Placental pericyte (primary cell): ENCODE measurements around the gene COA7. TPM values are rescaled to one million over a fixed set of nuclear protein-coding genes. Genes with fewer than 3 reads are reported as not detected.

Source experiments
- small RNA-seq: library from RNA; depleted of rRNA; stranded (forward); fragments of <200 nt; gene quantifications from one replicate; pipeline ENCODE3, GENCODE V24; 2012; ENCODE audit warnings: low replicate concordance
- total RNA-seq: library from RNA; depleted of rRNA; stranded (reverse); fragments of >200 nt; gene quantifications from 2 replicates; pipeline ENCODE4 v1.2.3, GENCODE V29; 2012

COA7 gene
- 12.0 and 17.2 TPM in 2 replicates for total RNA-seq

DNA sequence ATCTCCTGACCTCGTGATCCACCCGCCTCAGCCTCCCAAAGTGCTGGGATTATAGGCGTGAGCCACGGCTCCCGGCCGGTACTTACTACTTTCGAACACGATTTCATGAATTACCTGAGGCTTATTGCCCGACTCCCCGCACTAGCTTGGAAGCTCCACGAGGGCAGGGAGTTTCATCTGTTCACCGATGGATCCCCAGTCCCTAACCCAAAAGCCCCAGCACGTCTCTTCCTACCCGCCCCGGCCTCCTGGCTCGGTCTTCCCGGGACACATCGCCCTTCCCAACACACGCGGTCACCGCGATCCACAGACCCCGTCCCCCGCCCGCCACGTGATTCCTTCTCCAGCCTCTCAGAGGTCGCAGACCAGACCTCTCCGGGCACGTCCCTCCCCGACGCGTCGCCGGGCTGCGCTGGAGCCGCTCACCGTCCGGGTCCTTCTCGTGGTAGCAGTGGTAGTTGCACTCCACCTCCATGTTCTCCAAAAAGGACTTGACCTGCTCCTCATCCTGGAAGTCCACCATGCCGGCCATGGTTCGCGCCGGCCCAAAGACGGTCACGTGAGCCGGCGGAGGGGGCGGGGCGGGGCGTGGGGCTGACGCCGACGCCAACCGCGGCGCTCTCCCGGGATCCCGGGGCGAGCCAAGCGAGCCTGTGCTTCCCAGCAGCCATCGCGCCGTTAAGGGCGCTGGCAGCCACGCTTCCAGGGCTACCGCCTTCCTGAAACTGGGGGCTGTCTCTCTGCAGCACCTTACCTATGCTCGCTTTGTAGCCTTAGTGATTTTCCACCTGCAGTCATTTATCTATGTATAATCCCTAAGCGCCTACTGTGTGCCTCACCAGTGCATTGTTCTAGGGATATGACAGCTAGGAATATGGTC is at the start of gene COA7:
Gene COA7 (minus strand): TSS at position 553 of the 880 bp plus-strand sequence. CDS start 21 bp downstream, at position 532.

DNA sequence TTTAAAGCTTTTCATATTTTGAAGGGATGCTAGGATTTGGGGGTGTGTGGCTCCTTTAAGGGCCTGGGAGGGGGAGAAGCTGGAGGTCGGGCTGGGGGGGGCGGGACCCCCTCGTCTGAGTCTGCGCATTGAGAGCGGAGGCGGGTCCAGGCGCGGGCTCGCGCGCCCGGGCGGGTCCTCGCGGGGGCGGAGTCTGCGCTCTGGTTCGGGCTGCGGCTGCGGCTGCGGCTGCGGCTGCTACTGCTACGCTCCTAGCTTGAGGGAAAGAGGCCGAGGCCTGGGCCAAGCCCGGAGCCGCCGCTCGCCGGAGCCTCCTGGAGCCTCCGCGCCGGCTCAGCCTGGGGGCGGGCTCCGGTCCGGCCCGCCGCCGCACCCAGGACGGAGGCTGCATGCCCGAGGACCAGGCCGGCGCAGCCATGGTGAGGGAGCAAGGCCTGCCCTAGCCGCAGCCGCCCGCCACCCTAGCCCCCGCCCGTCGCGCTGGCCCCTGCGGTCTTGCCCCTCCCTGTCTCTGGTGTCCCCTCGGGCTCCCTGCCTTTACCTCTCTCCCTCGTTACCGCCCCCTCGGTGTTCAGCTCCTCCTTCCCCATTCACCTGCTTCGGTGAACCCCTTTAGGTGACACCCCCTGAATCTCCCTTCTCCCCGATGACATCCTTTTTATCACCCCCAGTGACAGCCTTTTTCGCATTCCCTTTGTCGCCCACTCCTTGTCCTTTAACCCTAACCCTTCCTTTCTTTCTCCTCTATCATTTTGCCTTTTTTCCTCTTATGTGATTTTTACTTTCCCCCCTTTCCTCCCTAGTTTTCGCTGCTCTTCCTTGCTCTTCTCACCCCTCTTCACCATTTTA is 28.3 kb upstream of the COA7 start, which contains the start of gene ZYG11B:
Gene ZYG11B (plus strand): TSS at position 189 of the 849 bp plus-strand sequence. CDS start 201 bp downstream, at position 390.

Small RNA genes within 50 kb of the gene (small RNA-seq; reads per million reads assigned to genes)
- not detected for gene RN7SL62P

Other genes starting within 250 kb of the COA7 start
- 30.1 and 44.6 TPM in 2 replicates for gene TUT4, start 145.3 kb downstream of the COA7 start, total RNA-seq
- 56.9 and 63.4 TPM in 2 replicates for gene GPX7, start 96.0 kb downstream of the COA7 start, total RNA-seq
- gene SHISAL2A, start 65.2 kb downstream of the COA7 start, total RNA-seq = not detected in 2 replicates
- 21.9 and 60.0 TPM in 2 replicates for gene ZYG11B, start 28.1 kb upstream of the COA7 start, total RNA-seq
- 1.1 and 1.8 TPM in 2 replicates for gene ZYG11A, start 144.4 kb upstream of the COA7 start, total RNA-seq
- 19.2 and 51.2 TPM in 2 replicates for gene ECHDC2, start 223.4 kb upstream of the COA7 start, total RNA-seq
- gene SCP2, start 228.9 kb upstream of the COA7 start, total RNA-seq = 118 and 149 TPM in 2 replicates